K562 (cell line): ENCODE measurements around the gene GRB10.

Experiments used
- CCAR2 ChIP-seq: fragments of 200-400 bp; formaldehyde crosslinking; IDR thresholded peaks from 2 replicates; pipeline ENCODE4 v1.6.1; 2017; ENCODE audit warnings: mild to moderate bottlenecking, low read depth, low read length
- CSDE1 ChIP-seq, 2 experiments: fragments of 450-650 bp; IDR thresholded peaks; 2 replicates each; pipeline ENCODE4 v1.6.1; 2016; ENCODE audit warnings: mild to moderate bottlenecking in 1 of 2
- ETV5 ChIP-seq: sonication (generic); formaldehyde crosslinking; IDR thresholded peaks from 2 replicates; pipeline ENCODE4 v1.4.0; 2020; ENCODE audit warnings: low read depth, mild to moderate bottlenecking, missing genetic modification reagents
- GABPA ChIP-seq: fragments of 200-800 bp; sonication (Bioruptor generic); conservative IDR thresholded peaks from 2 replicates; pipeline ENCODE4 v1.6.1; 2016; ENCODE audit warnings: low read depth, missing genetic modification characterization, missing compliant biosample characterization
- NR1H2 ChIP-seq: sonication (generic); formaldehyde crosslinking; IDR thresholded peaks from 2 replicates; pipeline ENCODE4 v1.4.0; 2020; ENCODE audit warnings: mild to moderate bottlenecking, missing genetic modification reagents
- POLR2G ChIP-seq: fragments of 200-400 bp; formaldehyde crosslinking; IDR thresholded peaks from 2 replicates; pipeline ENCODE4 v1.6.1; 2017; ENCODE audit warnings: low read depth, mild to moderate bottlenecking, antibody characterized with exemption, low read length, moderate library complexity
- RBM22 ChIP-seq: fragments of 200-400 bp; formaldehyde crosslinking; IDR thresholded peaks from 2 replicates; pipeline ENCODE4 v1.6.1; 2018; ENCODE audit warnings: low read length, low read depth; ENCODE audit not compliant: poor library complexity, severe bottlenecking
- RFX7 ChIP-seq: fragments of 250-450 bp; sonication (Bioruptor Pico); IDR thresholded peaks from 2 replicates; pipeline ENCODE4 v1.5.1; 2021; ENCODE audit warnings: mild to moderate bottlenecking
- TF ChIP-seq, protein P1 (sequence below): sonication (generic); formaldehyde crosslinking; IDR thresholded peaks from 2 replicates; pipeline ENCODE4 v1.8.0; 2023; ENCODE audit warnings: mild to moderate bottlenecking, missing genetic modification reagents

- TF ChIP-seq GABPA (tag) (no peak), ETV5 (CRISPR knock-in tag) (no peak), CSDE1 (IDR thresholded peaks at IDR 0.05) (no peak), POLR2G (no peak), CCAR2 (no peak), NR1H2 (no peak), RBM22 (no peak), RFX7 (CRISPR knock-in tag) (no peak)
- TF ChIP-seq, protein P1, sequence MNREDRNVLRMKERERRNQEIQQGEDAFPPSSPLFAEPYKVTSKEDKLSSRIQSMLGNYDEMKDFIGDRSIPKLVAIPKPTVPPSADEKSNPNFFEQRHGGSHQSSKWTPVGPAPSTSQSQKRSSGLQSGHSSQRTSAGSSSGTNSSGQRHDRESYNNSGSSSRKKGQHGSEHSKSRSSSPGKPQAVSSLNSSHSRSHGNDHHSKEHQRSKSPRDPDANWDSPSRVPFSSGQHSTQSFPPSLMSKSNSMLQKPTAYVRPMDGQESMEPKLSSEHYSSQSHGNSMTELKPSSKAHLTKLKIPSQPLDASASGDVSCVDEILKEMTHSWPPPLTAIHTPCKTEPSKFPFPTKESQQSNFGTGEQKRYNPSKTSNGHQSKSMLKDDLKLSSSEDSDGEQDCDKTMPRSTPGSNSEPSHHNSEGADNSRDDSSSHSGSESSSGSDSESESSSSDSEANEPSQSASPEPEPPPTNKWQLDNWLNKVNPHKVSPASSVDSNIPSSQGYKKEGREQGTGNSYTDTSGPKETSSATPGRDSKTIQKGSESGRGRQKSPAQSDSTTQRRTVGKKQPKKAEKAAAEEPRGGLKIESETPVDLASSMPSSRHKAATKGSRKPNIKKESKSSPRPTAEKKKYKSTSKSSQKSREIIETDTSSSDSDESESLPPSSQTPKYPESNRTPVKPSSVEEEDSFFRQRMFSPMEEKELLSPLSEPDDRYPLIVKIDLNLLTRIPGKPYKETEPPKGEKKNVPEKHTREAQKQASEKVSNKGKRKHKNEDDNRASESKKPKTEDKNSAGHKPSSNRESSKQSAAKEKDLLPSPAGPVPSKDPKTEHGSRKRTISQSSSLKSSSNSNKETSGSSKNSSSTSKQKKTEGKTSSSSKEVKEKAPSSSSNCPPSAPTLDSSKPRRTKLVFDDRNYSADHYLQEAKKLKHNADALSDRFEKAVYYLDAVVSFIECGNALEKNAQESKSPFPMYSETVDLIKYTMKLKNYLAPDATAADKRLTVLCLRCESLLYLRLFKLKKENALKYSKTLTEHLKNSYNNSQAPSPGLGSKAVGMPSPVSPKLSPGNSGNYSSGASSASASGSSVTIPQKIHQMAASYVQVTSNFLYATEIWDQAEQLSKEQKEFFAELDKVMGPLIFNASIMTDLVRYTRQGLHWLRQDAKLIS (CRISPR knock-in tag) = no peak
Observed at GRCh38 chr7:50693455-50694130, 89.1 kb downstream of the GRB10 start.
